ENCODE results near the gene TMEM198.

DNA sequence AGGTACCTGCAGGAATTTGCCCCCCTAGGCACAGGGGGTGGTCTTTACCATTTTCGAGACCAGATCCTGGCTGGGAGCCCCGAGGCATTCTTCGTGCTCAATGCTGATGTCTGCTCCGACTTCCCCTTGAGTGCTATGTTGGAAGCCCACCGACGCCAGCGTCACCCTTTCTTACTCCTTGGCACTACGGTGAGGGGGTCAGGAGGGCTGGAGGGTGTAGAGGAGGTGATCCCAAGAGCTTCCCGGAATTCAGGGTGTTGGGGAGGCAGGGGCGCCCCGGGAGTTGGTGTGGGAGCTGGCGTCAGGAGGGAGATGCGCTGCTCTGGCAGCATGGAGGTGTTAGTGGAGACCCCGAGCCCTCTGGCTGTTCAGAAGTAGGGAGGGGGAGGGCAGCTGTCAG is 42.0 kb upstream of the TMEM198 start:
- TF ChIP-seq, protein P1, sequence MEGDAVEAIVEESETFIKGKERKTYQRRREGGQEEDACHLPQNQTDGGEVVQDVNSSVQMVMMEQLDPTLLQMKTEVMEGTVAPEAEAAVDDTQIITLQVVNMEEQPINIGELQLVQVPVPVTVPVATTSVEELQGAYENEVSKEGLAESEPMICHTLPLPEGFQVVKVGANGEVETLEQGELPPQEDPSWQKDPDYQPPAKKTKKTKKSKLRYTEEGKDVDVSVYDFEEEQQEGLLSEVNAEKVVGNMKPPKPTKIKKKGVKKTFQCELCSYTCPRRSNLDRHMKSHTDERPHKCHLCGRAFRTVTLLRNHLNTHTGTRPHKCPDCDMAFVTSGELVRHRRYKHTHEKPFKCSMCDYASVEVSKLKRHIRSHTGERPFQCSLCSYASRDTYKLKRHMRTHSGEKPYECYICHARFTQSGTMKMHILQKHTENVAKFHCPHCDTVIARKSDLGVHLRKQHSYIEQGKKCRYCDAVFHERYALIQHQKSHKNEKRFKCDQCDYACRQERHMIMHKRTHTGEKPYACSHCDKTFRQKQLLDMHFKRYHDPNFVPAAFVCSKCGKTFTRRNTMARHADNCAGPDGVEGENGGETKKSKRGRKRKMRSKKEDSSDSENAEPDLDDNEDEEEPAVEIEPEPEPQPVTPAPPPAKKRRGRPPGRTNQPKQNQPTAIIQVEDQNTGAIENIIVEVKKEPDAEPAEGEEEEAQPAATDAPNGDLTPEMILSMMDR (conservative IDR thresholded peaks at IDR 0.05; ENCODE audit: low read length) = no peak
- TF ChIP-seq EZH2phosphoT487 (IDR thresholded peaks at IDR 0.05; ENCODE audit: borderline replicate concordance, low read depth, low read length) = no peak
